GM19351 (cell line): ENCODE results near the gene ASCL5.
A peak's percentile ranks its signal among the peaks of the same experiment; 100 is the strongest.

Source experiments
- ATAC-seq: cut with Tn5 transposase; IDR thresholded peaks from one replicate; pipeline ENCODE4 v1.9.1; 2021; ENCODE audit warnings: mild to moderate bottlenecking, moderate library complexity; ENCODE audit not compliant: unreplicated experiment

The ASCL5 gene

GRCh38 chr1:201153474-201154388 lies 26.7 kb upstream of the ASCL5 start:
- ATAC-seq = peak; percentile 74

DNA sequence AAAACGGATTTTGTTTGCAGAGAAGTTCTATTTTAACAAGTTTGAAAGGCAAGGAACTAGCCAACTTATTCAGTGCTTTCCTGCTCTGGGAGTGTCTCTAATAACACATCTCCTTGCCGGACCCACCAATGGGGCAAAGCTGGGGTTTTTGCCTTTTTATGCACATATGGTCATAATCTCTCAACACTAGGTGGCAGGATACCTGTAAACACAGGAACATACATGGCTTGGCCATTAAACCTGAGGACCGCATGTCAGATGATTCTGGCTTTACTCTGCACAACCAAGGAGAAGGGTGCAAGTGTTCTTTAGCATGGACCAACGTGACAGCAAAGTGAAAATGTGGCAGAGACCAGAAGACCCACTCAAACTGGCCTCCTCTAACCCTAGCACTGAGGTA lies 22.4 kb upstream of the ASCL5 start:
- no peak for ATAC-seq

DNA sequence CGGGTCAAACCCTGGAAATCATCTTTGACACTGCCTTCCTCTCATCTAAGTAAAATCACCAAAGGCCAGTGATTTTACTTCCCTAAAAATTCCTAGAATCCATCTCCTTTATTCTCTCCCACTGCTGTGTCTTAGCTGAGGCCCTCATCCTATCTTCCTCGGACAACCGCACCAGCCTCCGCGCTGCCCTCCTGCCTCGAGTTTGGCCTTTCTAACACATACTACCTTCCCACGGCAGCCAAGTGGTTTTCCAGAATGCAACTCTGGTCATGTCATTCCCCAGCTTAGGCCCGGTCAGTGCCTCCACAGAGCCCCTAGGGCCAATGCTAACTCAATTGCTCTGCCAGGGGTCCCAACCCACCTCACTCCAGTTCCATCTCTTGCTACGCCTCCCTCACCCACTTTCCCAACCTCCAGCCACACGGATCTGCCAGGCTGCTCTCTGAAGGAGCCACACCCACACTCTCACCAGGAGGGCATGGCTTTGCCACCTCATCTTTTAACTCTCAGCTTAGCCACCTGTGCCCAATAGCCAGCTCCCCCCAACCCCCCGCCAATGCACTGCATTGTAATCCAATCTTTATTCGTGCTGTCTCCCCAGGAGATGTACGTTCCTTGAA lies 20.5 kb upstream of the ASCL5 start:
- ATAC-seq = no peak

DNA sequence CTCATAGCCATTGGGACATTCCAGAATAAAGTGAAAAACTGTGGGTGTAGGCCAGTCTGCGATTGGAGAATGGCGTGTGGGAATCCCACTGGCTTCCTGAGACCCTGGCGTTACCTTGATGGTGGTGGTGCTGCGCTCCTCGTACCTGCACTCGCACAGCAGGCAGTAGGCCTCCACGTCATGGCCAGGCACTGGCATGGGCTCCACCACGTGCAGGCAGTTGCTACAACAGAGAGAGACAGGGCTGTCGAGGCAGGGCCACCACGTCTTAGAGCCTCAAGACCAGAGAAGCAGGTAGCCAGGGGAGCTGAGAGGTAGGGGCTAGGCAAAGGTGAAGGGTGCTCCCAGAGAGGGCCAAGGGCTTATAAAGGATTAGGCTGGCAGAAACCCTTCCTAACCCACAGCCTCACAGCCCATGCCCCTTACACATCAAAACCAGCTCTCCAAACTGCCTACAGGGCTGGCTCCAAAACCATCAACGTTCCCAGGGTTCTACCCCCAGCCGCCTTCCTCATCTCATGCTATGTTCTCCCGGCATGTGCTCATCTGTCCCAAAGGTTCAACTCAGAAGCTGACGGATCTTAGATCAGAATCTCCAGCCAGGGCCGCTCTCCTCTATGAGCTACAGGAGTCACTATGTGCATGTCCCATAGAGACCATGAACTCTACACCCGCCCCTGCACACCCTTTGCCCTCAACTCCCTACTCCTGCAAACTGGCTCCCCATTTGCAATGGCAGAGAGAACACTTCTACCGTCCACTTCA lies 19.8 kb upstream of the ASCL5 start:
- ATAC-seq = no peak

- no peak for ATAC-seq
Observed at GRCh38 chr1:201145816-201146215, 18.8 kb upstream of the ASCL5 start.

- ATAC-seq = no peak
Observed at GRCh38 chr1:201145132-201145531, 18.1 kb upstream of the ASCL5 start.

- ATAC-seq = no peak
Observed at GRCh38 chr1:201144701-201145100, 17.7 kb upstream of the ASCL5 start.

DNA sequence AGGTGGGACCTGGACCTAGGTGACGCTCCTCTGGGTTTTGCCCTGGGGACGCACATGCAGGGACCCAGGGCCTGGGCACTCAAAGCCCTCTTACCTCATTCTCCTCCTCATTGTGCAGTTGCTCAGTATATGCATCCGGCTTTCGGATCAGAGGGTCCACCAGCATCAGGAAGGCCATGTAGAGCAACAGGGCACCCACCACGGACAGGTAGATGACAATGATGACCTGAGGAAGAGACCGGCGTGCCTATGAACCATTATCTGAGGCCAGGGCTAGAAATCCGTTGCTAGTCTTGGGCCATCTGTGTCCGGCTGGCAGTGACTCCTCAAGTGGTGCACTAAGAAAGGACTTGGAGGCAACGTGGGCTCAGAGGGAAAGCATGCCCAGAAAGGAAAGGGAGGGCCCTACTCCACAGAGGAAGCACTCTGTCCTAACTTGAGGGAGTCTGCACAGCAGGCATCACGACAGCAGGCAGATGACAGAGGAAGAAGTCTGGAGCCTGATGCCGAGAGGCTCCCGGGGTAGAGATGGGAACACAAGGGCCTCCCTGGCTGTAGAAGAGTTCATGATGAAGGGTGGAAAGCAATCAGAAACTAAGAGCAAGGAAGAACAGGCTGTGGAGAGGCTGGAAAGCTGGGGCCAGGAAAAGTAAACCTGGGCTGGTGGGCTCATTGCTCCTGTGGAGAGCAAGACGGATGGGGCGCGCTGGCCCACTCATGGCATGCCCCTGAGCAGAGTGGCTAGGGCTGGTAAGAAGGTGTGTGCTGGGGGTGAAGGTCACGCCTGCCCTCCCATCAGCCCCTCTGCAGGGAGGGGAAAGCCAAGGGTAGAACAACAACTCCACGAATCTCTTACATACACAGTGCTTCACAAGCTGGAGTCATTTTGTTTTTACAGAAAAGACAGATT lies 17.0 kb upstream of the ASCL5 start:
- no peak for ATAC-seq

DNA sequence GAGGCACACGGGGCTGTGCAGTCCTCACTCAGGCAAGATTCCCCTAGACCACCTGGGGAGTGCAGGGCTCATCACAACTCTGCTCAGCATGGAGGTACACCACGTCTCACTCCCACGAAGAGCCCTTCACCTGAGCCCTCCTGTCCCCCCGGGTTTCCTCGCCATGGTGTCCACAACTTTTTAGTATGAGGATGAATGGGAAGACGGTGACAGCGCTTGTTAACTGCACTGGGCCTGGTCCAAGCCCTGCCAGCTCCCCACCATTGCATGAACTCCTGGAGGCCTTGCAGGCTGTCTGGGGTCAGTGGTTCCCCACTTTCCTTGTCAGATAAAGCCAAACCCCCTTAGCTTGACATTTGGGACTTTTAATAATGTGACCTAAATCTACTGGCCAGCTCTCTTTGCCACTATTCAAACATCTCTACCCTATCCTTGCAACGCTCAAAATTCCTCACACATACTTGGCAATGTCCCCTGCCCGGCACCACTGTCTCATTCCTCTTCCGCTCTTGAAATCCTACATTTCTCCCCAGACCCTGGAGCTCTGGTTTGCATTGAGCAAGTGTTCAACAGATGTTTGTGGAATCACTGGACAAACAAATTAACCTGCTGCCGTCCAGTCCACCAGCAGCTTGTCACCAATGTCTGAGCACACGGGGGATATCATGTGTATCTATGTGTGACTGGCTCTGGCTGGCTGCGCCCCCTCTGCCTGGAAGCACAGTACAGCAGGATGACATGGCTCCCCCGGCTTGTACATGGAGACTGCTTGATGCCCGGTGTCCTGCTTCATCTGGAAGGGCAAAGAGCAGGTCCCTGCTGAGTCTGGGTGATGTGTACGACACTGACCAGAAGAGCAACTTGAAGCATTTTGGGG lies 16.1 kb upstream of the ASCL5 start:
- no peak for ATAC-seq

DNA sequence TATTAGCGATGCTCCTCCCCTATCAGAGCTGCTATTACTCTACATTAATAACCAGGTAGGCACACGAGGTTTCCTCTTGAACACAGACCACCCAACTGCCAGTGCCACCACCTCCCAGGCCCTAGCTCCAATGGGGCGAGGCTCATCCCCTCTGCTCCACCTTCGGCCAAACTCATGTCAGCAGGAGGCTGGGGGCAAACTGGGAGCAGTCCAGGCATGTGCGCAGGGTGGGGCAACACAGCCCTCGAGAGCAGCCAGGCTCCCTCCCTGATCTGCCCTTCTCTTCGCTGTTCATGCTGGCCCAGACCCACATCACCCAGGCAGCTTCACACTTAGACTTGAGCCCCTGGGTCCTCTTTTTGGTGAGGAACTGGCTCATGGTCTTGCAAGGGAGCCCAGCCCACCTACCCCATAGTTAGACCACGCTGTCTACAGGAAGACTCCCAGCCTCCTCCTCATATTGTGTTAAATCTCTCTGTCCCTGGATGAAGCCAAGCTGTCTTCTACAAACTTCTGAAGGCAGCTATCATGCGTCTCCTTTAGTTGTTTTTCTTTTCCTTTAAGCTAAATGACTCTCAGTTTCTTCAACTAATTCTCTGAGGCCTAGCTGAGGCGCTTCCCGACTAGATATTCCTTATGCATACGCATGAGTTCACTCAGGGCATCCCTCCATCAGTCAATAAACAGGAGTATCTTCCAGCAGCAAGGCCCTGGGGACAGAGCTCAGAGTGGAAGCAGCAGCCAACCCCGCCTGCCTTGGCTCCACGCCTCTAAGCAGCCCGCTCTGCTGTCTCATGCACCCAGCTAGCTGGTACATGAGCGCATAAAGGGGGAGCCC lies 15.2 kb upstream of the ASCL5 start:
- ATAC-seq = no peak

GRCh38 chr1:201141418-201141817 lies 14.4 kb upstream of the ASCL5 start:
- ATAC-seq = no peak

DNA sequence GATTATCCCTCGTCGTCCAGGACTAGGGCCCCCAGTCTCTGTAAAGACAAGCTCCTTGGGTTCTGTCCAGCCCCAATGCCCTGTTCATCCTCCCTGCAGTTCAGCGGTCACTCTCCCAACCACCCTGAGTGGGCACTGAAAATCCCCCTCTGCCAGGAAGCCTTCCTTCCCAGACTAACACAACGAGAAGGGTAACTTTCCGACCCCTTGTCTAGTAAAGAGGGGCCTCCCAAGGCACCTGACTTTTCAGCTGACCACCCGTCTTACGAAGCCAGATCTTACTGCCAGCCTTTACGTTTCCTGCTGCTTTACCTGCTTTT lies 13.9 kb upstream of the ASCL5 start:
- ATAC-seq = no peak

DNA sequence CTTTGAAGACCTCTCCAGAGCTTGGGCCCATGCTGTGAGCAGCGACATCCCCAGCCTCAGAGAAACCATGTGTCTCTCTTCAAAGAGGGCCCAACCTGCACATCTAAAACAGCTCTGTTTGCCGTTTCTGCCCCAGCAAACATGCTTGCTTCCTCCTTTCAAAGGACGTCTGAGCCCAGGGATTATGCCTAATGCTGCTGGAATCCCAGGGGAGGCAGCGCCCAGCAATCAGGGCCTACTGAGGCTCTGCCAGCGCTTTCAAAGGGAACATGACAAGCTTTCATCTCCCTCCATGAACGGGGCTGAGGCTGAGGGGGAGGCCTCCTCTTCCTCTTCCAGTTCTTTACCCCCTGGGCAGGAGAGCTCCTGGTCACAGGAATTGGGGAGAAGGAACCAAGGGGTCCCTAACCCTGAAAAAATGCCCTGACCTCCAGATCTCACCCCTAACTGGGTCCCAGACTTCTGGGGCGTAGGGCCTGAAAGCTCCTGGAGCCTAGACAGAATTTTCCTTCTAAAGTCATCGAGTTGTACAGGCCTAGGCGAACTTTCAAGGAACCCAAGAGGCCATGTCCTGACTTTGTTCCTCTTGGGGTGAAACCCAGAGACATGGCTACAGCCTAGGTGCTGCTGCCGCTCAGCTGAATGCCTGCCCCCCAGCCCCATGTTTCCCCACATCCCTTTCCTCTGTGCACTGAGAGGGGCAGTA lies 13.4 kb upstream of the ASCL5 start:
- ATAC-seq = no peak

DNA sequence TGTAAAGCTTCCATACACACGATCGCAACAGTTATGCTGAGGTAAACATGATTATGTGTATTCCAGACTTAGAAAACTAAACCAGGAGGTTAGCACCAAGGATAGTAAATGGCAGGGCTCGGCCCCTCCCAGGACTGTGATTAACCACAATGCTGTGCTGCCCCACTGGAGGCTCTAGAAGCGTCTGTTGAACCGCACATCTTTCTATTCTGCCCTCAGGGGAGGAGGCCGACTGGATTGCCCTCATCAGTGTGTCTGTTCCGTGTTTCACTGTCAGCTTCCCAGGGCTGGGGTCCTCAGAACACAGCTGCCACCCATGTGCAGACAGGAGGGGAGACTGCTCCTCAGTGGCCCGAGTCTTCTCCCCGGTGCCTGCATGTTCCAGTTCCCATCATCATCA lies 12.8 kb upstream of the ASCL5 start:
- ATAC-seq = no peak

DNA sequence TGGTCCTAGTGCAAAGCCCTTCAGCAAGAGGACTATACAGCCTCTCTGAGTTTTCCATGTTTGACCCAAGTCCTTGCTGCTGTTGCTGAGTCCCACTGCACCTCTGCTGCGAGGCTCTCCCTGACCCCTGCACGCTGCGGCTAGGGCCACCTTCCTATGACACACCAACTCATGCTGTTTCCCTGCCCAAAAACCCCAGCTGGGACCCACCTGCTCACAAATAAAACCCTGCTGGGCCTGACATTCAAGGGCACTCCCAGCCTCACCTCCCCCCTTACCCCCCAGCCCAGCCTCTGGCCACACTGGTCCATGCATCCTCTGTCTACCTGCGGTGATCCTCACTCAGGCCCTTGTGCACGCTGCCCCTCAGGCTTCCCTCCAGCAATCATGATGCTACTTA lies 12.3 kb upstream of the ASCL5 start:
- ATAC-seq = no peak

GRCh38 chr1:201138311-201138840 lies 11.4 kb upstream of the ASCL5 start:
- ATAC-seq = no peak

DNA sequence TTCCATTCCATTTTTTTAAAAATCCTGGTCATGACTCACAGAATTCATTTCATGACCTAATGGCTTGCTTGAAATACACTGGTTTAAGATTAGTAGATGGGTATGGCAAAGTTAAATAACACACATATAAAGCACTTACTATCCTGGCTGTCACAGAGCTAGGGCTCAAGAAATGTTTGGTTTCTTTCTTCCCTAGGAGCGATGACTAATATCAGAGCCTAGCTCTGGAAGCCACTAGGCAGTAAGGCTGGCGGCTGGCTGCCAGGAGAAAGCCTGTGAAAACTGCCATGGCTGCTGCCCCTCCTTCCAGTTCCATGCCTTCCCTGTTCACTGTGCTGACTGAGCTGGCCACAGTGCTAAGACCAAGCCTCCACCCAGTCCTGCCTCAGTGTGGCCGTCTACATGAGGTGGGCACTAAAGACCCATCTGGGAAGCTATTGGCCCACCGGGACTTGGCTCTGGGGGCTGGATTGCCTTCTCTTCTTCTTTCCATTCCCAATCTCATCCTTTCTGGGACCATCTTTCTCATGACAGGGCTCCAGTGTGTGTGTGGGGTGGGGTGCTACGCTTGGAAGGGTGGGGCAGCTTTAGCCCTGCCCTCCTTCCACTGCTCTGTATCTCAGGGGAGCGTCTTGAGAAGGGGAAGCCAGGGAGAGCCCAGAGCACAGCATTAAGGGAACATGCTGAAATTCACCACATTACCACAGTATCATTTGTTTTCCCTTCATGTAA lies 10.8 kb upstream of the ASCL5 start:
- ATAC-seq = no peak

GRCh38 chr1:201137024-201137392 lies 10.0 kb upstream of the ASCL5 start:
- ATAC-seq = no peak
